Activated T-cell treated with anti-CD3 and anti-CD28 coated beads, Interleukin-2, amount 50 U/mL, for 1 hour (primary cell): ENCODE results near the gene RASSF6.
"Not testable (repeated sequence)": the region's sequence is repeated elsewhere in the genome, so short reads cannot be mapped to it uniquely, and the experiment has no call there.

Source experiments
- DNase-seq: peaks from one replicate; pipeline ENCODE4 v3.0.0-alpha.2; 2020

RASSF6 gene

DNA sequence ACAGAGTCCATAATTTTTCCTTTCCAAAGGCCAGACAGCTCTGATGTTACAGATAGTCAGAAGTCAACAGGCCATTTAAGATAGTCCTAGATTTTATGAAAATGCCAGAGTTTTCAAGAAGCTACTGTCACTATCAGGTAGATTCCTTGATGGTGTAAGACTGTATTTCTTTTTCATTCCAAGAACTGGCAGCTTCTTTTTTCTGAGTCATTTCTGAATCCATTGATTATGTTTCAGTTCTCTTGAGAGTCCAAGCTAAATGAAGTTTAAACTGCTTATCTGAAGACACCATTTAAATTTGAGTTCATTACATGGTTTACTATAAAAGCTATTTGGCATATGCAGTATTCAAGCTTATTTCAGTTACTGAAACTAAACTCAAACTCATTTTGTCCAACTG lies 44.6 kb downstream of the RASSF6 start:
- no peak for DNase-seq

DNA sequence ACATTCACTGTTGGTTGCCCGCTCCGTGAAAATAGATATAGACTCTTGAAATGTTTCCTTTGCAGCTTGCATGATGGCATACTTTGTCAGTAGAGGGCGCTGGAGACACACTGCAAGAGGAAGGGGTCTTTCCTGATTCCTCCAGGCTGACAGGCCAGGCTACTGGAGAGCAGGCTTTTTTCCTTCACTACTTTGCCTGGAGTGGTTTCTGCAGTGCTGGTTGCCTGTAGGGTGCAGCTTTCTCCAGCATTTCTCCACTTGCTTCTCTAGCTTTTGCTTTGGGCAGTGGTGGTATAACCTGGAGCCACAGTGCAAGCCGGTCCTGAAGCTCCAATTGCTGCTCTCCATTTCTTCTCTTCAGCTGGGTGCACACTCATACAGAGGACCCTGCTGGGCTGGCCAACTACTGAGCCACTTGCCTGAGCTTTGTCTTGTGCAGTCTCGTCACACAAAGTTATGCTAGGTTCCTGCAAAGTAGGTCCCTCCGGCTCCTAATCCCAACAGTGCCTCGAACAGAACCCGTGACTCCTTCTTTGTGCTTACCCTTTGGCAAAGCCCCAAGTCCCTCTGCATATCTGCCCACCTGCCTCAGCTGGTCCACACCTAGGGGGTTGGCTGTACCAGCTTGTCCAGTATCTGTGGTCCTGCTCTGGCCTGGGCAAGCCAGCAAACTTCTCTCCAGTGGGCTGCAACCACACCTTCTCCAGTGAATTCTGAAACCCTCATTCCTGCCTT lies 46.3 kb downstream of the RASSF6 start:
- DNase-seq: no peak

DNA sequence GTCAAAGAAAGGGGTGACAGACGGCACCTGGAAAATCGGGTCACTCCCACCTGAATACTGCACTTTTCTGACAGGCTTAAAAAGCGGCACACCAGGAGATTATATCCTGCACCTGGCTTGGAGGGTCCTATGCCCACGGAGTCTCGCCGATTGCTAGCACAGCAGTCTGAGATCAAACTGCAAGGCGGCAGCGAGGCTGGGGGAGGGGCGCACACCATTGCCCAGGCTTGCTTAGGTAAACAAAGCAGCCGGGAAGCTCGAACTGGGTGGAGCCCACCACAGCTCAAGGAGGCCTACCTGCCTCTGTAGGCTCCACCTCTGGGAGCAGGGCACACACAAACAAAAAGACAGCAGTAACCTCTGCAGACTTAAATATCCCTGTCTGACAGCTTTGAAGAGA lies 69.4 kb downstream of the RASSF6 start:
- DNase-seq: not testable (repeated sequence)

DNA sequence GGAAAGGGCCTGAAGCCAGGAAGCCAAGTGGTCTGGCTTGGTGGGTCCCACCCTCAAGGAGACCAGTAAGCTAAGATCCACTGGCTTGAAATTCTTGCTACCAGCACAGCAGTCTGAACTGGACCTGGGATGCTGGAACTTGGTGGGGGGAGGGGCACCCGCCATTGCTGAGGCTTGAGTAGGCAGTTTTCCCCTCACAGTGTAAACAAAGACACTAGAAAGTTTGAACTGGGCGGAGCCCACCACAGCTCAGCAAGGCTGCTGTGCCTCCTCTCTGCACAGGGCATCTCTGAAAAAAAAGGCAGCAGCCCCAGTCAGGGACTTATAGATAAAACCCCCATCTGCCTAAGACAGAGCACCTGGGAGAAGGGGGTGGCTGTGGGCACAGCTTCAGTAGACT lies 75.6 kb downstream of the RASSF6 start:
- no peak for DNase-seq

DNA sequence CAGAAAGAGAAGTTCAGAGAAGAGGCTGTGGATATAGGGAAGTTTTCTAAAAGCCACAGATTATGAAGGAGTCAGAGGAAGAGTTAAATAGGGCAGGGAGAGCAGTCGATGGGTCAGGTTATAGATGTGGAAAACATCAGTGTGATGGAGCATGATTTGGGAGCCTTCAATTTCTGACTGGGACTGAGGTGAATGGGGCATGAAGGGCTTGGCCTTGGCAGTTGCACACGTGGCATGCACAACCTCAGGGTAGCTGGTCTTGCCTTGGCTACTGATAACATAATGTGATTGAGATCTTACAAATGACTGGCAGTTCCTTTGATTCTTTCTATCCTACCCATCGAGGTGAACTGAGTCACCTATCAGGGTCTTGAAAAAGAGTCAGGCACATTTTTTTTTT lies 79.0 kb downstream of the RASSF6 start:
- DNase-seq: no peak

DNA sequence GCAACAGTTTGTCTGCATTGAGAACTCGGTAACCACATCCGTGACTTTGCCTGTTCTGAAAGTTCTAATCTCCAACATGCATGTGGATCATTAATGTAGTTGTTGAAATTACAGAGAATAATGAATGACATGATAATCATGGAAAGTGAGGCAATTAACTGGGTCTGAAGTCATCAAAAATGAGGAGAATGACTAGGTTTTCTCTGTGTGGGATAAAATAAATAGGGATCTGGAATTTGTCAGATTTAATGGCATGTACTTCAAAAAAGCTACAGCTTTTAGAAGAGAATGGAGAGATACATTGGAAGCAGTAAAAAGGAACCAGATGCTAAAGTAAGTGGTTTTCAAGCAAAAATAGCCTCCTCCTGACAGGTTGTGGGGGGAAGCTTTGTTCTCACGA lies 79.4 kb downstream of the RASSF6 start:
- no peak for DNase-seq

DNA sequence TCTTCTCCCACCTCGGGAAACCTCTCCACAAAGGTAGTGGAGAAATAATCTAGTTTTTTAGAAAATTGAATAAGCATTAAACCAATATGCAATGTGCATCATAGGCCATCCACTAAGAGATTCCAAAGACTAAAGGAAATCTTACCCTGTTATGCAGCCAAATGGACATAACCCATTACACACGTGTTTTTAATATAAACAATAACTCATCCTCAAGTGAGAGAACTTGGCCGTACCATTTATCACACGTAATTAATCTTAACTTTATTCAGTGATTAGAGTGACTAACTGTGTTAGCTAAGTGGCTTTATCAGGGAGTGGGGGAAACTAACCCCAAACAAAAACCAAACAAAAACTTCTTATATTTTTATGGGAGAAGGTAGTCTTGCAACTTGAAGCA lies 80.8 kb downstream of the RASSF6 start:
- DNase-seq: no peak

DNA sequence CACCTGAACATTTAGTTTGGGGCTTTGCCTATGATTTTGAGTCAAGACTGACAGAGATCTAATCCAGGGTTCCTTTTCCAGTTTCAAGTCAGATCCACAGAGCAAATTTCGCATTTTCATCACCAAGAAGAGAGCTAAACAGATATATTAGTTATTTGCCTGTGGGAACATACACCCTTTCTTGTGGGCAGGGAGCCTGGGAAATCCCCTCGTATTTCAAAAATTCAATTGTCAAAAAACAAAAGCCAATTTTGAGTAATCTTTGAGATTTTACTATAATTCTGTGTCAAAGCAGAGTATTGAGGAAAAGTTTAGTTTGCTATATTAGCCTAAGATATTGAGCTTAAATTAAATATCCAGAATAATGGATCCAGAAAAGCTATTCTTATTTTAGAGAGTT lies 82.1 kb downstream of the RASSF6 start:
- DNase-seq: no peak

DNA sequence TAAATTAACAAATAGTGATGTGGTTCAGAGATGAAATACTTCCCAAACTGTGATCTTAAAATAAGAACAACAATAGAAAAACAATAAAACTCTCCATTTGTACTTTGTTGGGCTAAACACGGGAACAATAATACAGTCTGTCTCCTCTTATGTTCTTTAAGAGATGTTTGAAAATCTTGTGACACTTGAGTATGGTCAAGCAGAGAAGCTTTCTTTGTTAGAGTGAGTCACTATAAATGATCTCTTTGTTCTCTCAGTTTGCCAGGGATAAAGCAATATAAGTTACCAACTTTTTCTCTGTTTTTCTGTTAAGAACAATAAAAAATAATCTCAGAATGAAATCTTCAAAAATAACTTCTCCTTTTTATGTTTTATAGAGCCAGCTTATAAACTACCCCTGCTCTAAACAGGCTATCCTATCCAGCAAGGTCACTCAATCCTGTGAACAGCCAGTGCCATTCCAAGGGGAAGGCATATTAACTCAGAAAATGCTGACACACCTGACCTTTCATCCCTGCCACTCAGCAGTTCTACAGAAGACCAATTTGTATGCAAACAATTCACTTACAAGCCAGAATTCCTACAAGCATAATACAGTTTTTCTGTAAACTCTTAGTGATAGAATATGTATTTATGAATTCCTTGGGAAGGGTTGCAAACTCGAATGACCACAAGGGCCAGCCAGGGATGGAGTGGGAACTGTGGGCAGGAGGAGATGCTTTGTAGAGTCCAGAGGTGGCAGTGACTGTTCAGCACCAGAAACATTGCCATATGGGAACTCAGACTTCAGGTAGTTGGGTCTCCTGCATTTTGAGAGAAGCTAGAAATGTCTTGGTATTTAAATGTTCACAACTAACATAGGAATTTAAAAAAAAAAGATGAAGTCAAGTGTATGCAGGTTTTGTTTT lies 86.5 kb downstream of the RASSF6 start:
- no peak for DNase-seq

DNA sequence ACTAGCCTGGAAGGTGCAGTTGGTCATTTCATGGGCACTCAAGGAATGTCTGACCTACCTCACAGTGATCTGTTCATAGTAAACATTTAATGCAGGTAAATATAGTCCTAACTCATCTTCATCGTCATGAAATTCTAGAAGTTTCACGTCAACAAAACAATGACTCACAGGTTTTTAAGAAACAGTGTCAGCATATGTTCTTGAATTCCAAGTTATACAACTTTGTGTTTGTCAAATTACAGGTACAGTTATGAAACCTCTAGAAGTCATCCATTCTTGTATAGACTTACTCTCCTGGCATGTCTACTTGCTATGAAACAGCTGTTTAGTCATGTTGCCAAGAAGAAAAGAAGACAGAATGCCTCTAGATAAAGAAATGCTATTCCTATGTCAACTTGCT lies 92.1 kb downstream of the RASSF6 start:
- DNase-seq: no peak

DNA sequence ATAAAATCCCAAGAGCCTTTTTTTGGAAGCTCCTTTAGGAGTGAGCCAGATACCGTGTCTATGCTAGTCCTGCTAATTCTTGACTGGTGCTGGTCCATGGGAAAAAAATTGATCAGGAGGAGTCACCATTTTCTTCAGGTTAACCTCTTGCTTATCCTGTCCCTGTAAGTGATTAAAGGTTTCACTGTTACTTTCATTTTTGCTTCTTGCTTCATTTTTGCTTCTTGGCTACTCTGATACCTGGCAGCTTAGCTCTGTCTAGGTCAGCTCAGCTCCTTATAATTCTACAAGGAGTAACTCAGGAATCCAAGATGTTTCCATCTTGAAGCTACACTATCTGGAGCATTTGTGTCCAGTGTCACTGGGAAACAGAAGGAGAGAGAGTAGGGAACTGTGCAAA lies 93.0 kb downstream of the RASSF6 start:
- DNase-seq: no peak

DNA sequence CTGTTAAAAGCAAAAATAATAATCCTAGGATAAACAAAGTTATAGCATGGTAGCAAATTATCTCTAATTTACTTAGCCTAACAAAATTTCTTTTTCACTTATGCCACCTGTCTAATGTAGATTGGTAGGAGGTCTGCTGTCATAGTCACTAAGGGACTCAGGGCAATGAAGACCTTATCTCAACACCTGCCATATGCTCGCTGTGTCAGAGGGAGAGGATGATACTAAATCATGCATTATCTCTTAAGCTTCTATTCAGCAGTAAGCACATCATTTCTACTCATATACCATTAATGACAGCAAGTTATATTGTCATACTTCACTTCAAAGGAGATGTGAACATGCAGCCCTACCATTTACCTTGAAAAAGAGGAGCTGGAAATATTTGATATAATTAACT lies 94.6 kb downstream of the RASSF6 start:
- no peak for DNase-seq

DNA sequence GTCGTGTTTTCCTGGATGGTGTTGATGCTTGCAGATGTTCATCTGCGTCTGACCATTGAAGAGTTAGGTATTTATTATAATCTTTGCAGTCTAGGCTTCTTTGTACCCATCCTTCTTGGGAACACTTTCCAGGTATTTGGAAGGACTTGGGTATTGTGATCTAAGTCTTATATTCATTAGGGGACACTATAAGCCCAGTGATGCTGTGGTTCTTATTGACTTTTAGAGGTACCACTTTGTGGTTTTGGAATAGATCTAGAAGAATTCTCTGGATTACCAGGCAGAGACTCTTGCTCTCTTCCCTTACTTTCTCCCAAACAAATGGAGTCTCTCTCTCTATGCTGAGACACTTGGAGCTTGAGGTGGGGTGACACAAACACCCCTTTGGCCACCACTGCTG lies 97.1 kb downstream of the RASSF6 start:
- no peak for DNase-seq
